HTR-8/SVneo (cell line): ENCODE data around the gene SH3BP1.

Experiments
- DNase-seq: peaks from one replicate; pipeline ENCODE4 v3.0.0; 2011; ENCODE audit warnings: low spot score, mixed read lengths; ENCODE audit not compliant: insufficient read length
- FAIRE-seq: peaks from 2 replicates; lab custom pipeline; 2011; peaks lifted over from hg19 to GRCh38; lab: Jason Lieb, UNC

The SH3BP1 gene

DNA sequence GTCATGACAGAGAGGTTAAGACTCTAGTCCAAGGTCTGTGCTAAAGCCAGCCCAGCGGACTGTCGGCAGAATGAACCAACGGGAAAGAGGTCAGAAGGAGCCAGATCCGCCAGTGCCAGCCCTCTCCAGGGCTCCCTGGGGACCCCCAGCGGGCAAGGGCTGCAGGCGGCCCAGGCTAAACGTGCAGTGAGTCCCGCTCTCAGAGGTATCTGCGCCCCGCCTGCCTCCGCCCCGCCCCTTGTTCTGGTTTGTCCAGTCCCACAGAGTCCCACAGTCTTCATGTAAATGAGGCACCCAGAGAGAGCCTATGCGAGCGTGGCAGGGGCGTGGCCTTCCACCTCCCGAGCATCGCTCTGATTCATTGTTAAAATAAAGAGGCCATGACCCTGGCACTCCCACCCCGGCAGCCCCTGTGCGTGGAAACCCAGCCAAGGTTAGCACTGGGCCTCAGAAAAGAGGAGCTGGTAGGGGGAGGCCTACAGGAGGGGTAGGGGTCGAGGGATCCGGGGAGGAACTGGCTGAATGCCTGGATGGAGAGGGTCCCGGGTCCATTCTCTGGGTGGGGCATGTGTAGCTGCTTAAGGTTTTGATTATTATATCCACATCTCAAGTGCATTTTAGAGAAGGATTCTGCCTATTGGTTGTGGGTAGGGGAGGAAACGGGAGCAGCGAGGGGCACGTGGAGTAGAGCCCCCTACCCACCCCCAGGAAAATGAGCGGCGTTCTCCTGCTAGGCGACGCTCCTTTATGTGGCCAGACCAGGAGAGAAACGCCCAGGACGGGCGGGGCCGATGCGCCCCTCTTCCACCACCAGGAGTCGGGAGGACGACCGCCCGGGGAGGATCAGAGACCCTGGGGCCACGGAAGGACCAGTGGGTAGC lies 57.4 kb downstream of the SH3BP1 start, which contains the start of gene TRIOBP:
TSS of gene TRIOBP (plus strand) at position 392 of the 881 bp plus-strand sequence. CDS start 4,318 bp downstream, outside the sequence.
- DNase-seq (peak; percentile 86), FAIRE-seq (peak; percentile 4)

DNA sequence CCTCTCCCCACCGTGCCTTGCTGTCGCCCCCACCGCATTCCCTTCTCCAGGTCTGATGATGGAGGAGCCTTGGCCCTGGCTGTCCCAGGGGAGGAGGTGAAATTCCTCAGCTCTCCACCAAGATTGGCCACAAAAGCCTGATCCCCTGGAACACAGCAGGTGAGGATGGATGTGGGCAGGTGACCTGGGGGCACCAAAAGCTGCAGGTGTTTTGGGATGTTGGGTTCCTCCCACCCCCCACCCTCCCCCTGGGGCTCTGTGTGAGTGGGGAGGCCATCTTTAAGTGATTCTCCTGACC lies 58.0 kb downstream of the SH3BP1 start:
- DNase-seq (no peak), FAIRE-seq (no peak)

DNA sequence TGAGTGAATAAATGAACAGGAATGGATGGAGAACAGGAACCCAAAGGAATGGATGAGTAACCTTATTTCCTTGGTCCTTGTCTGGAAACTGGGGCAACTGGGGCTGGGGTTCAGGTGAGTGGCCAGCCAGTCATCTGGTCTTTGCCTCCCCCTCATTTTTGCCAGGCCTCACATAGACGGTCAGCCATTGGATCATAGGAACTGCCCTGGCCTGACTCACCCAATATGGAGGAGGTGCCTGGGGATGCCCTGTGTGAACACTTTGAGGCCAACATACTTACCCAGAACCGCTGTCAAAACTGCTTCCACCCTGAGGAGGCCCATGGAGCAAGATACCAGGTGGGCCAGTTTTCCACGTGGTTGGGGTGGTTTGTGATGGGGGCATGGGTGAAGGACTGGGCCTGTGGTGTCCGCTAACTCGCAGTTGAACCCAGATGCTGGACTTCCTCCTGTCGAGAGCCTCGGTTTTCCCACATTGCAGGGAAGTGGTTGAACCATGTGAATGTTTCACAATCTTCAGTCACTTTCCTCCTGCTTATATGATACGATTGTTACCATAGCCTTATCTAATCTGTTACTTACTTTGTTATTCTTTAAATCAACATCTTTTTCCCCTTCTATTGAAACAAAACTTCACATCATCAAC lies 61.8 kb downstream of the SH3BP1 start:
- DNase-seq = no peak
- FAIRE-seq = no peak

DNA sequence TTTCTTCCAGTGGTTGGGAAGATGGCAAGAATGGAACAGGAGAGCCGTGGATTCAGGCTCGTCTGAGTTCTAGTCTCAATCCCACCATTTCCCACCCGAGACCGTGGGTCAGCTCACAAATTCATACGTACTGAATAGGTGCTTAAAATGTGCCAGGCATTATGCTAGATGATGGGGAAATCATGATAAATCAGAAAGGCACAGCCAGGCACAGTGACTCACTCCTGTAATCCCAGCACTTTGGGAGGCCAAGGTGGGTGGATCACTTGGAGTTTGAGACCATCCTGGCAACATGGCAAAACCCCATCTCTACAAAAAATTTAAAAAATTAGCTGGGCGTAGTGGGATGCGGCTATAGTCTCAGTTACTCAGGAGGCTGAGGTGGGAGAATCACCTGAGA lies 64.4 kb downstream of the SH3BP1 start:
- DNase-seq = no peak
- FAIRE-seq = no peak

DNA sequence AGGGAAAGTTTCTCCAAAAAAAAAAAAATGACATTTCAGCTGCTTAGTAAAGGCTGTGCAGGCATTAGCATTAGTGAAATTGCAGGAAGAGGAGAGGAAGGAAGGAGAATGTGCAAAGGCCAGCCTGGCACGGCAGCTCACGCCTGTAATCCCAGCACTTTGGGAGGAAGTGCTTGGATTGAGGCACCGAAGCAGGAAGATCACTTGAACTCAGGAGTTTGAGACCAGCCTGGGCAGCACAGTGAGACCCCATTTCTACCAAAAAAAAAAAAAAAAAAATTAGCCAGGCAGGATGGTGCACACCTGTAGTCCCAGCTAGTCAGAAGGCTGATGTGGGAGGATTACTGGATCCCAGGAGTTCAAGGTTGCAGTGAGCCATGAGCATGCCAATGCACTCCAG lies 65.2 kb downstream of the SH3BP1 start:
- FAIRE-seq (no peak), DNase-seq (no peak)

DNA sequence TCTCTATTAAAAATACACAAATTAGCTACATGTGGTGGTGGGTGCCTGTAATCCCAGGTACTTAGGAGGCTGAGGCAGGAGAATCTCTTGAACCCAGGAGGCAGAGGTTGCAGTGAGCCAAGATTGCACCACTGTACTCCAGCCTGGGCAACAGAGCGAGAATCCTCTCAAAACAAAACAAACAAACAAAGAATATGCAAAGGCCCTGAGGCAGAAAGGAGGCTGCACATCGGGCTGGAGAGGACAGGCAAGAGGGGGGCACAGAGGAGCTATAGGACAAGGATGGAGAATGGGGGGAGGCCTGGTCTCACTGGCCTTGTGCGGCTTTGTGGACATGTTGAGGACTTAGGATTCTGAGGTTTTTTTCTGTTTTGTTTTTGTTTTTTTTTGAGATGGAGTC lies 65.7 kb downstream of the SH3BP1 start:
- no peak for DNase-seq
- no peak for FAIRE-seq
